GM23338 (cell line): ENCODE measurements around the gene JTB. TPM values are rescaled to one million over a fixed set of nuclear protein-coding genes. Genes with fewer than 3 reads are reported as not detected.
A peak's percentile ranks its signal among the peaks of the same experiment; 100 is the strongest.

Experiments
- ATAC-seq: fragments of 200-7000 bp; cut with Tn5 transposase; 3 replicates; pipeline ENCODE4 v1.9.1; 2020
- DNase-seq: peaks from one replicate; pipeline ENCODE4 v3.0.0-alpha.2; 2015; ENCODE audit warnings: low spot score
- H2AFZ ChIP-seq: fragments of 200-600 bp; sonication (generic); 2 replicates; pipeline ENCODE4 v1.8.0; 2016; ENCODE audit warnings: antibody characterized with exemption, mild to moderate bottlenecking, moderate library complexity
- H3F3A ChIP-seq: fragments of 200-600 bp; sonication (generic); replicated peaks from 2 replicates; pipeline ENCODE4 v1.8.0; 2017; ENCODE audit warnings: antibody characterized with exemption, mixed run types, low read depth
- H3K27ac ChIP-seq: fragments of 200-600 bp; sonication (generic); 2 replicates; pipeline ENCODE4 v1.6.1; 2016; ENCODE audit warnings: low read depth
- H3K27me3 ChIP-seq: fragments of 200-600 bp; sonication (generic); 2 replicates; pipeline ENCODE4 v1.8.0; 2016; ENCODE audit warnings: mild to moderate bottlenecking, mixed run types, moderate library complexity; ENCODE audit not compliant: insufficient read depth
- H3K36me3 ChIP-seq: fragments of 200-600 bp; sonication (generic); 2 replicates; pipeline ENCODE4 v1.8.0; 2016; ENCODE audit warnings: mild to moderate bottlenecking; ENCODE audit not compliant: insufficient read depth
- H3K4me1 ChIP-seq: fragments of 200-600 bp; sonication (generic); 2 replicates; pipeline ENCODE4 v1.8.0; 2016; ENCODE audit warnings: mild to moderate bottlenecking, moderate library complexity; ENCODE audit not compliant: insufficient read depth
- H3K4me2 ChIP-seq: fragments of 200-600 bp; sonication (generic); 2 replicates; pipeline ENCODE4 v1.7.1; 2017; ENCODE audit warnings: mixed run types
- H3K4me3 ChIP-seq: fragments of 200-600 bp; sonication (generic); 2 replicates; pipeline ENCODE4 v1.6.1; 2016; ENCODE audit warnings: mixed run types
- H3K79me2 ChIP-seq: fragments of 200-600 bp; sonication (generic); replicated peaks from 2 replicates; pipeline ENCODE4 v1.8.0; 2017; ENCODE audit warnings: mild to moderate bottlenecking; ENCODE audit not compliant: insufficient read depth
- H3K9me2 ChIP-seq: fragments of 200-600 bp; sonication (generic); 2 replicates; pipeline ENCODE4 v1.8.0; 2017; ENCODE audit not compliant: insufficient read depth
- H4K20me1 ChIP-seq: fragments of 200-600 bp; sonication (generic); replicated peaks from 2 replicates; pipeline ENCODE4 v1.8.0; 2017; ENCODE audit warnings: mild to moderate bottlenecking; ENCODE audit not compliant: insufficient read depth
- H3K27ac Mint-ChIP-seq: 2 replicates; pipeline ENCODE4 v1.8.0; 2020; ENCODE audit warnings: inconsistent platforms, mild to moderate bottlenecking, moderate library complexity, mixed read lengths
- H3K27me3 Mint-ChIP-seq: 3 replicates; pipeline ENCODE4 v1.8.0; 2022; ENCODE audit warnings: low read depth, mild to moderate bottlenecking, moderate library complexity, mixed read lengths, inconsistent platforms; ENCODE audit not compliant: insufficient read depth, poor library complexity
- H3K36me3 Mint-ChIP-seq: 3 replicates; pipeline ENCODE4 v1.8.0; 2021; ENCODE audit warnings: low read depth, mild to moderate bottlenecking, inconsistent platforms, moderate library complexity, mixed read lengths
- H3K4me1 Mint-ChIP-seq: 3 replicates; pipeline ENCODE4 v1.8.0; 2020; ENCODE audit warnings: mild to moderate bottlenecking, inconsistent platforms, mixed read lengths
- H3K4me3 Mint-ChIP-seq: 3 replicates; pipeline ENCODE4 v1.8.0; 2021; ENCODE audit warnings: moderate library complexity, mild to moderate bottlenecking, inconsistent platforms, mixed read lengths
- H3K9me3 Mint-ChIP-seq: 3 replicates; pipeline ENCODE4 v1.8.0; 2020; ENCODE audit warnings: moderate library complexity, mild to moderate bottlenecking, inconsistent platforms, mixed read lengths
- CREB1 ChIP-seq: fragments of 250-450 bp; sonication (Bioruptor Pico); IDR thresholded peaks from 2 replicates; pipeline ENCODE4 v1.5.0; 2020; ENCODE audit warnings: low read depth, mild to moderate bottlenecking, moderate library complexity
- CTCF ChIP-seq, 2 experiments: fragments of 200-600 bp in 1 of 2; sonication (generic) in 1 of 2; conservative IDR thresholded peaks; 2 replicates each; pipeline versions ENCODE4 v1.5.1 to v1.6.1; 2016 to 2017; ENCODE audit warnings: antibody characterized with exemption in 2 of 2, low read depth in 2 of 2, mild to moderate bottlenecking in 2 of 2, moderate library complexity in 1 of 2
- EZH2 ChIP-seq: fragments of 200-600 bp; sonication (generic); IDR thresholded peaks from one replicate; pipeline ENCODE4 v1.8.0; 2017; ENCODE audit warnings: antibody characterized with exemption, mild to moderate bottlenecking, low read depth; ENCODE audit not compliant: unreplicated experiment
- EZH2phosphoT487 ChIP-seq: fragments of 200-600 bp; sonication (generic); IDR thresholded peaks from one replicate; pipeline ENCODE4 v1.8.1; 2018; ENCODE audit warnings: antibody characterized with exemption; ENCODE audit not compliant: unreplicated experiment
- JUNB ChIP-seq: IDR thresholded peaks from one replicate; pipeline ENCODE4 v1.6.1; 2016; ENCODE audit warnings: antibody characterized with exemption; ENCODE audit not compliant: unreplicated experiment
- NANOG ChIP-seq: IDR thresholded peaks from 2 replicates; pipeline ENCODE4 v1.6.1; 2016; ENCODE audit warnings: antibody characterized with exemption, borderline replicate concordance
- POLR2AphosphoS5 ChIP-seq: IDR thresholded peaks from 2 replicates; pipeline ENCODE4 v1.6.1; 2016; ENCODE audit warnings: antibody characterized with exemption, low read depth
- REST ChIP-seq: IDR thresholded peaks from one replicate; pipeline ENCODE4 v1.6.1; 2018; ENCODE audit warnings: antibody characterized with exemption; ENCODE audit not compliant: unreplicated experiment
- STAT1 ChIP-seq: IDR thresholded peaks from one replicate; pipeline ENCODE4 v1.6.1; 2016; ENCODE audit warnings: antibody characterized with exemption; ENCODE audit not compliant: unreplicated experiment
- ZNF114 ChIP-seq: fragments of 250-450 bp; sonication (Bioruptor Pico); IDR thresholded peaks from 2 replicates; pipeline ENCODE4 v1.5.0; 2020; ENCODE audit warnings: mild to moderate bottlenecking, moderate library complexity
- ZNF331 ChIP-seq: fragments of 250-450 bp; sonication (Bioruptor Pico); IDR thresholded peaks from 2 replicates; pipeline ENCODE4 v1.5.0; 2020; ENCODE audit warnings: low read depth, mild to moderate bottlenecking, moderate library complexity
- polyA plus RNA-seq: library from polyadenylated mRNA; unstranded; fragments of >200 nt; fragmentation: Nextera tagmentation; extraction: Ambion mirVana; gene quantifications from 2 replicates; pipeline ENCODE4 v1.2.1, GENCODE V29; 2016
- total RNA-seq: library from RNA; depleted of rRNA; stranded (reverse); fragments of >200 nt; shearing (Covaris generic); gene quantifications from 2 replicates; pipeline ENCODE4 v1.2.3, GENCODE V29; 2014
- TF ChIP-seq, protein P1 (sequence below): IDR thresholded peaks from 2 replicates; pipeline ENCODE4 v1.6.1; 2016; ENCODE audit warnings: antibody characterized with exemption
- TF ChIP-seq, protein P2 (sequence below): fragments of 250-450 bp; sonication (Bioruptor Pico); IDR thresholded peaks from 2 replicates; pipeline ENCODE4 v1.5.0; 2020; ENCODE audit warnings: mild to moderate bottlenecking, moderate library complexity

Gene JTB
- total and polyA plus RNA-seq, 2 experiments from 2014 or later: 140 to 208 TPM

DNA sequence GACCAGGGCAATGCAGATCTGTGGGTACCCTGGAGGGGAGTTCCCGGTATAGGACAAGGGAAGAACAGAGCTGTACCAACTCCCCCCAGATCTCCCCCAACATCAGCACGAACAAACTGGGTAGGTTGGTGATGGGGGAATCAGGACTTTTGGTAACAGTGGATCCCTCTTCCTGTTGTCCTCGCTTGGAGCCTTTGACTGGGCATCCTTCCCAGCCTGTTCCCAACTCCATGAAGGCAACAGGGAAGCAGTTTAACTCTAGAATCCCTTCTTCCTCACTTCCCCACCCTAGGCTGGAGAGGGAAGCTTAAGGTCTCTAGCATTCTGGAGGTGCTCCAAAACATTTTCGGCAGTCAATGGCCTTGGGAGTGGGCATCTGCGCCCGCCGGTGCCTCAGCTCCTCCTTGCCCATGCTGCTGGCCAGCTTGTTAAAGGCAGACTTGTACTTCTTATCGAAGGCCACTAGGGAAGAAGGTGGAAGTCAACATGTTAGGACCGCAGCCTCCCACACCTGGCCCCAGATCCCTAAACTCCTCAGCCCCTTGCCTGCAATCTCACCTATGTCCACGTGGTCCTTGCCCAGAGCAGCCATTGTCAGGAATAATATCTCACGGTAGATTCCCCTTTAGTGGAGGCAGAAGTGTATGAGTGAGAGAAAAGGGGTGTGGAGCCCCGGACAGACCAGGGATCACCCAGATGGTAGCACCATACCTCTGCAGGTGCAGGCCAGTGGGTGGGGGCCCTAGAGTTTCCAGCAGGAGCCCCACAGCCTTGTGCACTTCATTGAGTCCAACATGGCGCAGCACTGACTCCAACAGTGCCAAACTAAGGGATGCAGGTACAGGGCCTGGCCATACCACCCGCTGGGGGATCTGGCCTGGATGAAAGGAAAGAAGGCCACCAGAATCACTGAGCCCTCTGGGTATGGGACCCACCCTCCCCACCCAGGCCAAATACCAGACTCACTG lies 47.2 kb downstream of the JTB start:
- peak; percentile 59 for ATAC-seq

More for the DNA sequence above, 47.2 kb downstream of the JTB start:
- TF ChIP-seq, protein P1, sequence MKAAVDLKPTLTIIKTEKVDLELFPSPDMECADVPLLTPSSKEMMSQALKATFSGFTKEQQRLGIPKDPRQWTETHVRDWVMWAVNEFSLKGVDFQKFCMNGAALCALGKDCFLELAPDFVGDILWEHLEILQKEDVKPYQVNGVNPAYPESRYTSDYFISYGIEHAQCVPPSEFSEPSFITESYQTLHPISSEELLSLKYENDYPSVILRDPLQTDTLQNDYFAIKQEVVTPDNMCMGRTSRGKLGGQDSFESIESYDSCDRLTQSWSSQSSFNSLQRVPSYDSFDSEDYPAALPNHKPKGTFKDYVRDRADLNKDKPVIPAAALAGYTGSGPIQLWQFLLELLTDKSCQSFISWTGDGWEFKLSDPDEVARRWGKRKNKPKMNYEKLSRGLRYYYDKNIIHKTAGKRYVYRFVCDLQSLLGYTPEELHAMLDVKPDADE: no peak
- TF ChIP-seq EZH2phosphoT487 (no peak), CTCF (conservative IDR thresholded peaks at IDR 0.05; ENCODE audit: low read depth in 2 of 2) (no peak), CREB1 (CRISPR knock-in tag) (no peak), POLR2AphosphoS5 (no peak), EZH2 (no peak), REST (no peak), ZNF331 (CRISPR knock-in tag) (no peak), ZNF114 (no peak), JUNB (no peak), NANOG (no peak), STAT1 (no peak)
- TF ChIP-seq, protein P2, sequence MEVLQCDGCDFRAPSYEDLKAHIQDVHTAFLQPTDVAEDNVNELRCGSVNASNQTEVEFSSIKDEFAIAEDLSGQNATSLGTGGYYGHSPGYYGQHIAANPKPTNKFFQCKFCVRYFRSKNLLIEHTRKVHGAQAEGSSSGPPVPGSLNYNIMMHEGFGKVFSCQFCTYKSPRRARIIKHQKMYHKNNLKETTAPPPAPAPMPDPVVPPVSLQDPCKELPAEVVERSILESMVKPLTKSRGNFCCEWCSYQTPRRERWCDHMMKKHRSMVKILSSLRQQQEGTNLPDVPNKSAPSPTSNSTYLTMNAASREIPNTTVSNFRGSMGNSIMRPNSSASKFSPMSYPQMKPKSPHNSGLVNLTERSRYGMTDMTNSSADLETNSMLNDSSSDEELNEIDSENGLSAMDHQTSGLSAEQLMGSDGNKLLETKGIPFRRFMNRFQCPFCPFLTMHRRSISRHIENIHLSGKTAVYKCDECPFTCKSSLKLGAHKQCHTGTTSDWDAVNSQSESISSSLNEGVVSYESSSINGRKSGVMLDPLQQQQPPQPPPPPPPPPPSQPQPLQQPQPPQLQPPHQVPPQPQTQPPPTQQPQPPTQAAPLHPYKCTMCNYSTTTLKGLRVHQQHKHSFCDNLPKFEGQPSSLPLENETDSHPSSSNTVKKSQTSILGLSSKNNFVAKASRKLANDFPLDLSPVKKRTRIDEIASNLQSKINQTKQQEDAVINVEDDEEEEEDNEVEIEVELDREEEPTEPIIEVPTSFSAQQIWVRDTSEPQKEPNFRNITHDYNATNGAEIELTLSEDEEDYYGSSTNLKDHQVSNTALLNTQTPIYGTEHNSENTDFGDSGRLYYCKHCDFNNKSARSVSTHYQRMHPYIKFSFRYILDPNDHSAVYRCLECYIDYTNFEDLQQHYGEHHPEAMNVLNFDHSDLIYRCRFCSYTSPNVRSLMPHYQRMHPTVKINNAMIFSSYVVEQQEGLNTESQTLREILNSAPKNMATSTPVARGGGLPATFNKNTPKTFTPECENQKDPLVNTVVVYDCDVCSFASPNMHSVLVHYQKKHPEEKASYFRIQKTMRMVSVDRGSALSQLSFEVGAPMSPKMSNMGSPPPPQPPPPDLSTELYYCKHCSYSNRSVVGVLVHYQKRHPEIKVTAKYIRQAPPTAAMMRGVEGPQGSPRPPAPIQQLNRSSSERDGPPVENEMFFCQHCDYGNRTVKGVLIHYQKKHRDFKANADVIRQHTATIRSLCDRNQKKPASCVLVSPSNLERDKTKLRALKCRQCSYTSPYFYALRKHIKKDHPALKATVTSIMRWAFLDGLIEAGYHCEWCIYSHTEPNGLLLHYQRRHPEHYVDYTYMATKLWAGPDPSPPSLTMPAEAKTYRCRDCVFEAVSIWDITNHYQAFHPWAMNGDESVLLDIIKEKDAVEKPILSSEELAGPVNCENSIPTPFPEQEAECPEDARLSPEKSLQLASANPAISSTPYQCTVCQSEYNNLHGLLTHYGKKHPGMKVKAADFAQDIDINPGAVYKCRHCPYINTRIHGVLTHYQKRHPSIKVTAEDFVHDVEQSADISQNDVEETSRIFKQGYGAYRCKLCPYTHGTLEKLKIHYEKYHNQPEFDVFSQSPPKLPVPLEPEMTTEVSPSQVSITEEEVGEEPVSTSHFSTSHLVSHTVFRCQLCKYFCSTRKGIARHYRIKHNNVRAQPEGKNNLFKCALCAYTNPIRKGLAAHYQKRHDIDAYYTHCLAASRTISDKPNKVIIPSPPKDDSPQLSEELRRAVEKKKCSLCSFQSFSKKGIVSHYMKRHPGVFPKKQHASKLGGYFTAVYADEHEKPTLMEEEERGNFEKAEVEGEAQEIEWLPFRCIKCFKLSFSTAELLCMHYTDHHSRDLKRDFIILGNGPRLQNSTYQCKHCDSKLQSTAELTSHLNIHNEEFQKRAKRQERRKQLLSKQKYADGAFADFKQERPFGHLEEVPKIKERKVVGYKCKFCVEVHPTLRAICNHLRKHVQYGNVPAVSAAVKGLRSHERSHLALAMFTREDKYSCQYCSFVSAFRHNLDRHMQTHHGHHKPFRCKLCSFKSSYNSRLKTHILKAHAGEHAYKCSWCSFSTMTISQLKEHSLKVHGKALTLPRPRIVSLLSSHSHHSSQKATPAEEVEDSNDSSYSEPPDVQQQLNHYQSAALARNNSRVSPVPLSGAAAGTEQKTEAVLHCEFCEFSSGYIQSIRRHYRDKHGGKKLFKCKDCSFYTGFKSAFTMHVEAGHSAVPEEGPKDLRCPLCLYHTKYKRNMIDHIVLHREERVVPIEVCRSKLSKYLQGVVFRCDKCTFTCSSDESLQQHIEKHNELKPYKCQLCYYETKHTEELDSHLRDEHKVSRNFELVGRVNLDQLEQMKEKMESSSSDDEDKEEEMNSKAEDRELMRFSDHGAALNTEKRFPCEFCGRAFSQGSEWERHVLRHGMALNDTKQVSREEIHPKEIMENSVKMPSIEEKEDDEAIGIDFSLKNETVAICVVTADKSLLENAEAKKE (CRISPR knock-in tag): no peak
- Histone ChIP-seq H3K4me3 (no peak overlapping the region), H3K4me1 (peaks cover 4% of the 10 kb centered on the region; the same call in 1 of the 2 replicates), H3K36me3 (no peaks in the 10 kb centered on the region), H2AFZ (no peak overlapping the region), H3K4me2 (no peak overlapping the region), H3F3A (0 out of 2 replicates have a peak, but pooled peaks cover 6% of the 10 kb centered on the region), H3K27ac (no peak overlapping the region), H3K27me3 (no peaks in the 10 kb centered on the region), H3K79me2 (no peaks in the 10 kb centered on the region), H3K9me2 (no peaks in the 10 kb centered on the region), H4K20me1 (no peaks in the 10 kb centered on the region; the same call in 1 of the 2 replicates)
- Mint-ChIP-seq H3K9me3 (no peaks in the 10 kb centered on the region), H3K27me3 (peaks cover 4% of the 10 kb centered on the region), H3K4me1 (no peaks in the 10 kb centered on the region), H3K36me3 (peaks cover 41% of the 10 kb centered on the region), H3K27ac (no peak overlapping the region), H3K4me3 (no peak overlapping the region)
- DNase-seq: peak; percentile 48
